Heart right ventricle (tissue), 16 donors: ENCODE data around the gene SLC23A2. TPM values are rescaled to one million over a fixed set of nuclear protein-coding genes. Genes with fewer than 3 reads are reported as not detected.
"Not testable (repeated sequence)": the region's sequence is repeated elsewhere in the genome, so short reads cannot be mapped to it uniquely, and the experiment has no call there.

Experiments used
- ATAC-seq, 8 donors: fragments of 200-7000 bp; cut with Tn5 transposase; one replicate each; pipeline ENCODE4 v1.9.1; 2020; ENCODE audit warnings: mild to moderate bottlenecking in 8 of 8, moderate library complexity in 8 of 8, moderate number of reproducible peaks in 1 of 8
- DNase-seq, 2 donors: peaks; one replicate each; pipeline ENCODE4 v3.0.0-alpha.2; 2020
- H3K27ac ChIP-seq, 10 donors: fragments of 200-600 bp; sonication (generic) in 2 of 10; one replicate each; pipeline versions ENCODE4 v1.5.0 to v1.8.0; 2020 to 2022; ENCODE audit warnings: mild to moderate bottlenecking in 3 of 10
- H3K27me3 ChIP-seq, 7 donors: fragments of 200-600 bp; one replicate each; pipeline ENCODE4 v1.8.0; 2021 to 2022; ENCODE audit warnings: mild to moderate bottlenecking in 2 of 7
- H3K36me3 ChIP-seq, 9 donors: fragments of 200-600 bp; sonication (generic) in 1 of 9; one replicate each; pipeline versions ENCODE4 v1.5.0 to v1.8.0; 2020 to 2022; ENCODE audit warnings: mild to moderate bottlenecking in 2 of 9
- H3K4me1 ChIP-seq, 9 donors: fragments of 200-600 bp; sonication (generic) in 1 of 9; one replicate each; pipeline versions ENCODE4 v1.5.0 to v1.8.0; 2020 to 2022; ENCODE audit warnings: mild to moderate bottlenecking in 4 of 9
- H3K4me3 ChIP-seq, 10 donors: fragments of 200-600 bp; sonication (generic) in 2 of 10; one replicate each; pipeline versions ENCODE4 v1.5.0 to v1.8.0; 2020 to 2022; ENCODE audit warnings: mild to moderate bottlenecking in 7 of 10, moderate library complexity in 2 of 10
- H3K9me3 ChIP-seq, 11 donors: fragments of 200-600 bp in 10 of 11; sonication (generic) in 2 of 11; one replicate each; pipeline versions ENCODE4 v1.5.0 to v1.8.0; 2013 to 2022; ENCODE audit warnings: mild to moderate bottlenecking in 2 of 11, control low read depth in 1 of 11, moderate library complexity in 1 of 11
- CTCF ChIP-seq, 9 donors: fragments of 200-600 bp; sonication (generic) in 2 of 9; IDR thresholded peaks; one replicate each; pipeline versions ENCODE4 v1.5.0 to v1.8.0; 2021 to 2022; ENCODE audit warnings: antibody characterized with exemption in 9 of 9, mild to moderate bottlenecking in 5 of 9, moderate library complexity in 1 of 9
- WGBS, 2 donors: extraction: QIAGEN DNeasy Blood & Tissue Kit; methylation state at CpG; one replicate each; pipeline ENCODE4 v1.1.7; 2013; ENCODE audit warnings: inconsistent platforms in 1 of 2; 5-methylcytosine and 5-hydroxymethylcytosine counted together
- intact Hi-C, 10 donors: fragments of 100-400 bp; cut with DNase I; formaldehyde crosslinking; loops; one replicate each; pipeline versions ENCODE4 v1.11.1 to v1.14.2; 2022
- polyA plus RNA-seq, 2 donors: library from polyadenylated mRNA; stranded (reverse); fragments of 200-250 nt; gene quantifications; one replicate each; pipeline ENCODE4 v1.2.3, GENCODE V29; 2013
- total RNA-seq, 10 donors: library from RNA; stranded (reverse); fragmentation: NEBNext Ultra II Directional in 3 of 10; extraction: Animal tissue kit (Norgen Biotek cat#: 25700) in 3 of 10; gene quantifications; one replicate each; pipeline versions ENCODE4 v1.2.1 to v1.2.4, GENCODE V29; 2021 to 2023
- donor health status: Arrhythmogenic right ventricular cardiomyopathy.
- donor health status: ischemic (EF 13 %, LVEDD 7.1; RV severe dilation, severe dysfunction).
- donor health status: healthy with polysubstance abuse.
- donor health status: DM: no; HTN: yes; CAD: no.
- donor health status: DM: no; HTN: no; CAD: no.
- donor health status: ischemic (EF 25% LVEDD 6.9; RV normal size, moderate dysfunction).
- donor health status: ischemic (EF 25% LVEDD 5.7; RV mildly dilated, moderate dysfunction).
- donor health status: healthy.
- donor health status: DM: yes; HTN: yes; CAD: no.
- donor health status: Ischemic cardiomyopathy.
- donor health status: ischemic (EF 35%, LVEDD 5.7; RV mildly dilated, moderate dysfunction).
- donor health status: nonischemic (EF 11% LVEDD 7.7; RV severe dilation, severe dysfunction).
- donor health status: DM: yes; HTN: yes; CAD: no.
- donor health status: PGD.
- donor health status: ischemic (EF 29% LVEDD 5.4; RV normal size, mild dysfunction).
- donor health status: nonischemic (EF 23%, LVEDD 6.1; RV moderate dilation, normal function).

Gene SLC23A2
- total and polyA plus RNA-seq, 12 donors: 2.0 to 12.3 (median 6.9) TPM

DNA sequence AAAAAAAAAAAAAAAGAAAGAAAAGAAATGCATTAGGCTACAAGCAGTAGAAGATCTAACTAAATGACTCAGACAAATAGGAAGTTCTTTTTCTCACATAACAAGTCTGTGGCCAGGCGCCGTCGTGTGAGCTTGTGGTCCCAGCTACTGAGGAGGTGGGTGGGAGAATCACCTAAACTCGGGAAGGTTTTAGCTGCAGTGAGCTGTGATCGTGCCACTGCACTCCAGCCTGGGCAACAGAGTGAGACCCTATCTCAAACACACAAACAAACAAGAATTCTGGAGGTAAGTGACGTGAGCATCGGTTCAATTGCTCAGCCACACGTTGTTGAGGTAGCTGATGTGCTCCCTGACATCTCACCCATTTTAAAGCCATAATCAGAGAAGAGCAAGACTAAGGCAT is 37.9 kb upstream of the SLC23A2 start:
- Histone ChIP-seq H3K9me3 (no peaks in the 10 kb centered on the region), H3K27ac (peak overlapping the region in 1 of 10 donors; percentile 10), H3K27me3 (peaks cover 0 to 17% (median 0%) of the 10 kb centered on the region in 7 donors), H3K36me3 (no peaks in the 10 kb centered on the region), H3K4me3 (no peak overlapping the region), H3K4me1 (peaks cover 0 to 3% (median 0%) of the 10 kb centered on the region in 9 donors)
- intact Hi-C loops: no loop called here
- no peak for TF ChIP-seq CTCF (IDR thresholded peaks at IDR 0.05)
- no peak for ATAC-seq
- 72 to 83% methylated on average over 8 of the region's 8 CpGs for WGBS, 2 donors
- no peak for DNase-seq

DNA sequence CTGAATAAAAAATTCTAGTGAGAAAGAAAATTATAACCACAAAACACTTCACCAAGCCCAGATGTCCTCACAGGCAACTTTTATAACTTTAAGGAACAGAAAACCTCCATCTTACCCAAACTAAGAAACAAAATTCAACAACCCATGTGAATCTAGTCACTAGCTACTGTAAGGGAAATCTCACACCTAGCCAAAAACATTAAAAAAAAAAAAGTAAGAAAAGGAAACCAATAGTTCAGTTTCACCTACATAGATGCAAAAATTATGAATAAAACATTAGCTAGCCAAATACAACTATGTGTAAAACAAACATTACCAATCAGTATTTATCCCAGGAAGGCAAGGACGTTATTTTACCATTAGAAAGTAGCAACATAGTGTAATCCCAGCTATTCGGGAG is 35.5 kb upstream of the SLC23A2 start:
- Histone ChIP-seq H3K9me3 (no peaks in the 10 kb centered on the region), H3K27me3 (peaks cover 0 to 17% (median 0%) of the 10 kb centered on the region in 7 donors), H3K27ac (no peak overlapping the region), H3K4me1 (peaks cover 0 to 3% (median 0%) of the 10 kb centered on the region in 9 donors), H3K36me3 (no peaks in the 10 kb centered on the region), H3K4me3 (no peak overlapping the region)
- intact Hi-C loops: no loop called here
- WGBS, 2 donors: 76 to 83% methylated on average over 2 of the region's 2 CpGs
- DNase-seq (no peak), ATAC-seq (no peak)
- TF ChIP-seq CTCF (IDR thresholded peaks at IDR 0.05): no peak

GRCh38 chr20:5035518-5035917 is 34.2 kb upstream of the SLC23A2 start:
- H3K9me3 ChIP-seq, DNase-seq, H3K4me3 ChIP-seq, ATAC-seq, H3K27ac ChIP-seq, H3K4me1 ChIP-seq, intact Hi-C loops, H3K36me3 ChIP-seq: not testable (repeated sequence)
- H3K27me3 ChIP-seq: peaks cover 0 to 17% (median 0%) of the 10 kb centered on the region in 7 donors
- WGBS, 2 donors: 83% methylated on average over 1 of the region's 1 CpG

- Histone ChIP-seq H3K9me3 (no peaks in the 10 kb centered on the region), H3K4me1 (peaks cover 0 to 14% (median 0%) of the 10 kb centered on the region in 9 donors), H3K27ac (no peak overlapping the region), H3K36me3 (no peaks in the 10 kb centered on the region), H3K27me3 (peaks cover 0 to 17% (median 0%) of the 10 kb centered on the region in 7 donors), H3K4me3 (no peak overlapping the region)
- intact Hi-C loops: no loop called here
- ATAC-seq (no peak), DNase-seq (no peak)
- WGBS, 2 donors: 72 to 76% methylated on average over 2 of the region's 2 CpGs
- no peak for TF ChIP-seq CTCF (IDR thresholded peaks at IDR 0.05)
These were observed 32.3 kb upstream of the SLC23A2 start for GRCh38 chr20:5033566-5033965.

- WGBS, 2 donors: 92 to 94% methylated on average over 10 of the region's 10 CpGs
- intact Hi-C loops, H3K27ac ChIP-seq, H3K4me3 ChIP-seq, H3K36me3 ChIP-seq, H3K9me3 ChIP-seq, DNase-seq, ATAC-seq: not testable (repeated sequence)
- H3K4me1 ChIP-seq: peaks cover 0 to 14% (median 0%) of the 10 kb centered on the region in 9 donors
- H3K27me3 ChIP-seq: peaks cover 0 to 13% (median 0%) of the 10 kb centered on the region in 7 donors
These were observed 30.4 kb upstream of the SLC23A2 start for GRCh38 chr20:5031701-5032100.
